GM12864 (cell line): ENCODE measurements around the gene FAM180B.
"Not testable (repeated sequence)": the region's sequence is repeated elsewhere in the genome, so short reads cannot be mapped to it uniquely, and the experiment has no call there.

Source experiments
- DNase-seq: peaks from one replicate; pipeline ENCODE4 v3.0.0-alpha.2; 2011; ENCODE audit warnings: low read depth
- H3K4me3 ChIP-seq: 2 replicates; pipeline ENCODE4 v1.5.1; 2011; ENCODE audit warnings: mild to moderate bottlenecking, low read depth, low read length, control low read depth
- TF ChIP-seq, protein P1 (sequence below): IDR thresholded peaks from 2 replicates; pipeline ENCODE4 v1.5.1; 2011; ENCODE audit warnings: low read depth, mild to moderate bottlenecking, moderate library complexity, low read length, control low read depth, inconsistent platforms; ENCODE audit errors: missing control alignments

The FAM180B gene

GRCh38 chr11:47550288-47551047 lies 36.0 kb upstream of the FAM180B start:
- no peak for DNase-seq
- TF ChIP-seq, protein P1, sequence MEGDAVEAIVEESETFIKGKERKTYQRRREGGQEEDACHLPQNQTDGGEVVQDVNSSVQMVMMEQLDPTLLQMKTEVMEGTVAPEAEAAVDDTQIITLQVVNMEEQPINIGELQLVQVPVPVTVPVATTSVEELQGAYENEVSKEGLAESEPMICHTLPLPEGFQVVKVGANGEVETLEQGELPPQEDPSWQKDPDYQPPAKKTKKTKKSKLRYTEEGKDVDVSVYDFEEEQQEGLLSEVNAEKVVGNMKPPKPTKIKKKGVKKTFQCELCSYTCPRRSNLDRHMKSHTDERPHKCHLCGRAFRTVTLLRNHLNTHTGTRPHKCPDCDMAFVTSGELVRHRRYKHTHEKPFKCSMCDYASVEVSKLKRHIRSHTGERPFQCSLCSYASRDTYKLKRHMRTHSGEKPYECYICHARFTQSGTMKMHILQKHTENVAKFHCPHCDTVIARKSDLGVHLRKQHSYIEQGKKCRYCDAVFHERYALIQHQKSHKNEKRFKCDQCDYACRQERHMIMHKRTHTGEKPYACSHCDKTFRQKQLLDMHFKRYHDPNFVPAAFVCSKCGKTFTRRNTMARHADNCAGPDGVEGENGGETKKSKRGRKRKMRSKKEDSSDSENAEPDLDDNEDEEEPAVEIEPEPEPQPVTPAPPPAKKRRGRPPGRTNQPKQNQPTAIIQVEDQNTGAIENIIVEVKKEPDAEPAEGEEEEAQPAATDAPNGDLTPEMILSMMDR: no peak
- peak overlapping the region; percentile 96; the same call in 1 of the 2 replicates for H3K4me3 ChIP-seq

DNA sequence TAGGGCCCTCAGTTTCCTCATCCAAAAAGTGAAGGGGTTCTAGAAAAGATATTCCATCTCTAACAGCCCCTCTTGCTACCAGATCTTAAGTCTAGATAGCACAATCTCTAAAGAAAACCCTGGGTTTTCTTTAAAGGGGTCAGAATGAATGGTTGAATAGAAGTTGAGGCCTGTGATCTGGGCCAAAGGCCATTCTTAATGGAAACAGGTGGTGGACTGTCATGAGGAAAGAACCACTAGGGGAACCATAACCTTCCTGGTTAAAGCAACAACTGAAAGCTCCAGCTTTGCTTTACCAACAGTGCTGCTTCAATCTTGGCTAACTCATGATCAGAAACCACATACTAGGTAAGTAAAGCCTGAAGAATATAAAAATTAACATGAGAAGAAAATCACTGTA lies 35.4 kb upstream of the FAM180B start:
- H3K4me3 ChIP-seq: peak overlapping the region; percentile 96
- DNase-seq: peak; percentile 29
- TF ChIP-seq, protein P1: peak; percentile 67

DNA sequence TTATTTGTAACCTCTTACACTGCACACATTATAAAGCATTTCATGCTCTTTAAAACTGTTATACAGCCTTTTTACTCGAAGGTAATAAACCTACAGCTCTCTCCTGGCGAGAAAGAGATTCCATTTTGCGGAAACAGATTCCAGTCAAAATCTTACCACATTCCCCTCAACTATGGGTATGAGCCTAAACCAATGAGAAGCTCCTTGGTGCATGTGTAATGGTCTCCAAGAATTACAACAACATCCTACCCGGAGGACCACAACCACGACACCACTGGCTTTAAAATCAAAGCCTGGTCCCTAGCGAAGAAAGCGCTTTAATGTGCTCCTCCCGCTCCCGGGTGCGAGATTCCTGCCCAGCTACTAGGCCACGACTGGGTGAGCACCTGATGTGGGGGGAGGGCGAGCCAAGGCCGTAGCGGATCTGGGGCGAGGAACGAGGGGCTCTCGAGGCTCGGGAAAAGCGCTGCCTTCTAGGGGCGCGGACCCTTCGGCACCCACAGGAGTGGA lies 34.4 kb upstream of the FAM180B start:
- TF ChIP-seq, protein P1: no peak
- no peak for DNase-seq
- H3K4me3 ChIP-seq: peak overlapping the region; percentile 96

GRCh38 chr11:47552566-47553405 lies 33.7 kb upstream of the FAM180B start, which contains the start of gene CELF1:
Gene CELF1, minus strand, starts transcription at chr11:47553132. Its CDS starts 53,609 bp downstream, at chr11:47499523.
- H3K4me3 ChIP-seq: peak within 1 kb of the TSS; percentile 96
- peak; percentile 64 for DNase-seq
- TF ChIP-seq, protein P1: peak; percentile 90

- peak overlapping the region; percentile 62 for H3K4me3 ChIP-seq
- no peak for DNase-seq
- TF ChIP-seq, protein P1: no peak
These were observed 33.1 kb upstream of the FAM180B start for GRCh38 chr11:47553406-47553743.

GRCh38 chr11:47557004-47557403 lies 29.5 kb upstream of the FAM180B start:
- H3K4me3 ChIP-seq, DNase-seq: not testable (repeated sequence)

DNA sequence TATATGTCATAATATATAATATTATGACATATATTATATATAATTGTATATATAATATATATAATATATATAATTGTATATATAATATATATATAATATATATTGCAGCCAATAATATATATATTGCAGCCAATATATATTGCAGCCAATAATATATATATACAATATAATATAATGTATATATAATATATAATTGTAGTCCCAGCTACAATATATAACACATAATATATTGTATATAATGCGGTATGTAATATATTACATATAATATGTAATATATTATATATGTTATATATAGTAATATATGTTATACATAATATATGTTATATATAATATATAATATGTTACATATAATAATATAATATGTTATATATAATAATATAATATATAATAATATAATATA lies 27.8 kb upstream of the FAM180B start:
- DNase-seq: no peak
- TF ChIP-seq, protein P1: no peak
- H3K4me3 ChIP-seq: no peak overlapping the region
